ENCODE data around the gene USP17L13. TPM values are rescaled to one million over a fixed set of nuclear protein-coding genes. Genes with fewer than 3 reads are reported as not detected.
A peak's percentile ranks its signal among the peaks of the same experiment; 100 is the strongest.
"Not testable (repeated sequence)": the region's sequence is repeated elsewhere in the genome, so short reads cannot be mapped to it uniquely, and the experiment has no call there.

Gene USP17L13, protein sequence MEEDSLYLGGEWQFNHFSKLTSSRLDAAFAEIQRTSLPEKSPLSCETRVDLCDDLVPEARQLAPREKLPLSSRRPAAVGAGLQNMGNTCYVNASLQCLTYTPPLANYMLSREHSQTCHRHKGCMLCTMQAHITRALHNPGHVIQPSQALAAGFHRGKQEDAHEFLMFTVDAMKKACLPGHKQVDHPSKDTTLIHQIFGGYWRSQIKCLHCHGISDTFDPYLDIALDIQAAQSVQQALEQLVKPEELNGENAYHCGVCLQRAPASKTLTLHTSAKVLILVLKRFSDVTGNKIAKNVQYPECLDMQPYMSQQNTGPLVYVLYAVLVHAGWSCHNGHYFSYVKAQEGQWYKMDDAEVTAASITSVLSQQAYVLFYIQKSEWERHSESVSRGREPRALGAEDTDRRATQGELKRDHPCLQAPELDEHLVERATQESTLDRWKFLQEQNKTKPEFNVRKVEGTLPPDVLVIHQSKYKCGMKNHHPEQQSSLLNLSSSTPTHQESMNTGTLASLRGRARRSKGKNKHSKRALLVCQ
- not detected for total RNA-seq
- polyA plus RNA-seq (ENCODE audit: insufficient read length in 6 of 6), result not detected
- long read RNA-seq, donor 1, result 0 reads
- long read RNA-seq, donor 2, result 0 reads
- long read RNA-seq, donor 3, result 0 reads
- long read RNA-seq, donor 4, result 0 reads
- long read RNA-seq, donor 5, result 0 reads
- long read RNA-seq, donor 6, result 0 reads
- long read RNA-seq, donor 7, result 0 reads
- long read RNA-seq, donor 8, result 0 reads
- long read RNA-seq, donor 9, result 0 reads
- long read RNA-seq, donor 10, result 0 reads
- long read RNA-seq, donor 11, result 0 reads
- long read RNA-seq, donor 12, result 0 reads

DNA sequence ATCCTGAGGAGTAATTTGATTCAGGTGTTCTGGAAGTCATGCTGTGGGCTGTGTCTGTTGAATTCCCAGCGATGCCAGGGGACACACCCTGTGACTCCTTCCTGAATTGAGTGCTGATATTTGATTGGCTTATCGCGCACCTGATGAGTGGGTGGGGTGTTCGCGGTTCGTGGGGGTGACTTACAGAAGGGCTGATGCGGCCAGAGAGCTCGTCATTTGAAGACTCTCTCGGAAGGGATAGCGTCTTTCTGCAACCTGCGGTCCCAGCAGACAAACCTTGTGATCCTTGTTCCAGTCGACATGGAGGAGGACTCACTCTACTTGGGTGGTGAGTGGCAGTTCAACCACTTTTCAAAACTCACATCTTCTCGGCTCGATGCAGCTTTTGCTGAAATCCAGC lies at the start of gene USP17L13:
Gene USP17L13, plus strand, starts transcription at position 301 of the 400 bp plus-strand sequence. Its CDS starts 0 bp downstream, at position 301.
- DNase-seq; H3K4me1 ChIP-seq; H3K27me3 ChIP-seq; ATAC-seq; H3K27ac ChIP-seq; H3K36me3 ChIP-seq; H3K4me3 ChIP-seq; intact Hi-C loops (cut with DNase I); H3K9me3 ChIP-seq: not testable (repeated sequence)

DNA sequence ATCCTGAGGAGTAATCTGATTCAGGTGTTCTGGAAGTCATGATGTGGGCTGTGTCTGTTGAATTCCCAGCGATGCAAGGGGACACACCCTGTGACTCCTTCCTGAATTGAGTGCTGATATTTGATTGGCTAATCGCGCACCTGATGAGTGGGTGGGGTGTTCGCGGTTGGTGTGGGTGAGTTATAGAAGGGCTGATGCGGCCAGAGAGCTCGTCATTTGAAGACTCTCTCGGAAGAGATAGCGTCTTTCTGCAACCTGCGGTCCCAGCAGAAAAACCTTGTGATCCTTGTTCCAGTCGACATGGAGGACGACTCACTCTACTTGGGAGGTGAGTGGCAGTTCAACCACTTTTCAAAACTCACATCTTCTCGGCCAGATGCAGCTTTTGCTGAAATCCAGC lies 14.3 kb upstream of the USP17L13 start, which contains the start of gene USP17L10:
Gene USP17L10, plus strand, starts transcription at position 301 of the 400 bp plus-strand sequence. Its CDS starts 0 bp downstream, at position 301.
- H3K4me1 ChIP-seq; H3K4me3 ChIP-seq; H3K36me3 ChIP-seq; H3K9me3 ChIP-seq; ATAC-seq; H3K27me3 ChIP-seq; intact Hi-C loops (cut with DNase I); DNase-seq; H3K27ac ChIP-seq: not testable (repeated sequence)

DNA sequence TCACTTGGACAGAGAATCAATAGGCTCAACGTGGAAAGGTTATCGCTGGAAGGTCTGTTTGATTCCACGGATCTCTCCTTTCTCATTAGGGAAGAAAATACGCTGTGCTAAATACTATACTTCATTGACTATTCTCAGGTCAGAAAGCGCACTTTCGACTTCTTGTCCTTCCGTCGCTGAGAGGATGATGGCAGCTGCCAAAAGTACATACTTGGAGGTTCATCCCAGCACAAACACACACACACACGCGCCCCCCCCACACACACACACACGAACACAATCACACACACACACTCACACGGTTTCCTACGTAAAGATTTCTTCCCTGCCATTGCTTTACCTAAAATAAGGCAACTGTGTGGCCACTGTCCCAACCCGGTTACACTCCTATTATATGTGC lies 10.0 kb upstream of the USP17L13 start:
- DNase-seq, result peak in 2 of 4 donors; percentile 7 to 39
- H3K4me1 ChIP-seq; ATAC-seq; H3K36me3 ChIP-seq; H3K27ac ChIP-seq; intact Hi-C loops (cut with DNase I); H3K4me3 ChIP-seq; H3K27me3 ChIP-seq; H3K9me3 ChIP-seq: not testable (repeated sequence)

DNA sequence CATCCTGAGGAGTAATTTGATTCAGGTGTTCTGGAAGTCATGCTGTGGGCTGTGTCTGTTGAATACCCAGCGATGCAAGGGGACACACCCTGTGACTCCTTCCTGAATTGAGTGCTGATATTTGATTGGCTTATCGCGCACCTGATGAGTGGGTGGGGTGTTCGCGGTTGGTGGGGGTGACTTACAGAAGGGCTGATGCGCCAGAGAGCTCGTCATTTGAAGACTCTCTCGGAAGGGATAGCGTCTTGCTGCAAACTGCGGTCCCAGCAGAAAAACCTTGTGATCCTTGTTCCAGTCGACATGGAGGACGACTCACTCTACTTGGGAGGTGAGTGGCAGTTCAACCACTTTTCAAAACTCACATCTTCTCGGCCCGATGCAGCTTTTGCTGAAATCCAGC lies 9.6 kb upstream of the USP17L13 start, which contains the start of gene USP17L11:
Gene USP17L11, plus strand, starts transcription at position 301 of the 400 bp plus-strand sequence. Its CDS starts 0 bp downstream, at position 301.
- H3K4me3 ChIP-seq; H3K27ac ChIP-seq; H3K27me3 ChIP-seq; H3K4me1 ChIP-seq; H3K9me3 ChIP-seq; H3K36me3 ChIP-seq; intact Hi-C loops (cut with DNase I); DNase-seq; ATAC-seq: not testable (repeated sequence)

DNA sequence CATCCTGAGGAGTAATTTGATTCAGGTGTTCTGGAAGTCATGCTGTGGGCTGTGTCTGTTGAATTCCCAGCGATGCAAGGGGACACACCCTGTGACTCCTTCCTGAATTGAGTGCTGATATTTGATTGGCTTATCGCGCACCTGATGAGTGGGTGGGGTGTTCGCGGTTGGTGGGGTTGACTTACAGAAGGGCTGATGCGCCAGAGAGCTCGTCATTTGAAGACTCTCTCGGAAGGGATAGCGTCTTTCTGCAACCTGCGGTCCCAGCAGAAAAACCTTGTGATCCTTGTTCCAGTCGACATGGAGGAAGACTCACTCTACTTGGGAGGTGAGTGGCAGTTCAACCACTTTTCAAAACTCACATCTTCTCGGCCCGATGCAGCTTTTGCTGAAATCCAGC lies 4.8 kb upstream of the USP17L13 start, which contains the start of gene USP17L12:
Gene USP17L12, plus strand, starts transcription at position 301 of the 400 bp plus-strand sequence. Its CDS starts 0 bp downstream, at position 301.
- ATAC-seq; H3K27me3 ChIP-seq; H3K4me1 ChIP-seq; intact Hi-C loops (cut with DNase I); DNase-seq; H3K36me3 ChIP-seq; H3K27ac ChIP-seq; H3K9me3 ChIP-seq; H3K4me3 ChIP-seq: not testable (repeated sequence)

DNA sequence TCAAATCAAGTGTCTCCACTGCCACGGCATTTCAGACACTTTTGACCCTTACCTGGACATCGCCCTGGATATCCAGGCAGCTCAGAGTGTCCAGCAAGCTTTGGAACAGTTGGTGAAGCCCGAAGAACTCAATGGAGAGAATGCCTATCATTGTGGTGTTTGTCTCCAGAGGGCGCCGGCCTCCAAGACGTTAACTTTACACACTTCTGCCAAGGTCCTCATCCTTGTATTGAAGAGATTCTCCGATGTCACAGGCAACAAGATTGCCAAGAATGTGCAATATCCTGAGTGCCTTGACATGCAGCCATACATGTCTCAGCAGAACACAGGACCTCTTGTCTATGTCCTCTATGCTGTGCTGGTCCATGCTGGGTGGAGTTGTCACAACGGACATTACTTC lies 5.6 kb downstream of the USP17L13 start:
- H3K4me1 ChIP-seq; H3K27ac ChIP-seq; H3K9me3 ChIP-seq; ATAC-seq; H3K36me3 ChIP-seq; H3K4me3 ChIP-seq; intact Hi-C loops (cut with DNase I); H3K27me3 ChIP-seq: not testable (repeated sequence)
- DNase-seq, result peak in 1 of 4 donors; percentile 26

DNA sequence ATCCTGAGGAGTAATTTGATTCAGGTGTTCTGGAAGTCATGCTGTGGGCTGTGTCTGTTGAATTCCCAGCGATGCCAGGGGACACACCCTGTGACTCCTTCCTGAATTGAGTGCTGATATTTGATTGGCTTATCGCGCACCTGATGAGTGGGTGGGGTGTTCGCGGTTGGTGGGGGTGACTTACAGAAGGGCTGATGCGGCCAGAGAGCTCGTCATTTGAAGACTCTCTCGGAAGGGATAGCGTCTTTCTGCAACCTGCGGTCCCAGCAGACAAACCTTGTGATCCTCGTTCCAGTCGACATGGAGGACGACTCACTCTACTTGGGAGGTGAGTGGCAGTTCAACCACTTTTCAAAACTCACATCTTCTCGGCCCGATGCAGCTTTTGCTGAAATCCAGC lies 9.4 kb downstream of the USP17L13 start, which contains the start of gene USP17L15:
Gene USP17L15, plus strand, starts transcription at position 301 of the 400 bp plus-strand sequence. Its CDS starts 0 bp downstream, at position 301.
- H3K27ac ChIP-seq; intact Hi-C loops (cut with DNase I); H3K36me3 ChIP-seq; ATAC-seq; H3K4me3 ChIP-seq; DNase-seq; H3K27me3 ChIP-seq; H3K4me1 ChIP-seq; H3K9me3 ChIP-seq: not testable (repeated sequence)

DNA sequence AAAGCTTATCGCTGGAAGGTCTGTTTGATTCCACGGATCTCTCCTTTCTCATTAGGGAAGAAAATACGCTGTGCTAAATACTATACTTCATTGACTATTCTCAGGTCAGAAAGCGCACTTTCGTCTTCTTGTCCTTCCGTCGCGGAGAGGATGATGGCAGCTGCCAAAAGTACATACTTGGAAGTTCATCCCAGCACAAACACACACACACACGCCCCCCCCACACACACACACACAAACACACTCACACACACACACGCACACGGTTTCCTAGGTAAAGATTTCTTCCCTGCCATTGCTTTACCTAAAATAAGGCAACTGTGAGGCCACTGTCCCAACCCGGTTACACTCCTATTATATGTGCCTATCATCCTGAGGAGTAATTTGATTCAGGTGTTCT lies 13.8 kb downstream of the USP17L13 start:
- ATAC-seq; H3K9me3 ChIP-seq; H3K27me3 ChIP-seq; H3K27ac ChIP-seq; H3K4me3 ChIP-seq; H3K36me3 ChIP-seq; intact Hi-C loops (cut with DNase I); H3K4me1 ChIP-seq: not testable (repeated sequence)
- peak in 1 of 4 donors; percentile 80 for DNase-seq

DNA sequence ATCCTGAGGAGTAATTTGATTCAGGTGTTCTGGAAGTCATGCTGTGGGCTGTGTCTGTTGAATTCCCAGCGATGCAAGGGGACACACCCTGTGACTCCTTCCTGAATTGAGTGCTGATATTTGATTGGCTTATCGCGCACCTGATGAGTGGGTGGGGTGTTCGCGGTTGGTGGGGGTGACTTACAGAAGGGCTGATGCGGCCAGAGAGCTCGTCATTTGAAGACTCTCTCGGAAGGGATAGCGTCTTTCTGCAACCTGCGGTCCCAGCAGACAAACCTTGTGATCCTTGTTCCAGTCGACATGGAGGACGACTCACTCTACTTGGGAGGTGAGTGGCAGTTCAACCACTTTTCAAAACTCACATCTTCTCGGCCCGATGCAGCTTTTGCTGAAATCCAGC lies 18.9 kb downstream of the USP17L13 start, which contains the start of gene USP17L17:
Gene USP17L17, plus strand, starts transcription at position 301 of the 400 bp plus-strand sequence. Its CDS starts 0 bp downstream, at position 301.
- H3K4me3 ChIP-seq; H3K4me1 ChIP-seq; H3K27ac ChIP-seq; H3K9me3 ChIP-seq; H3K27me3 ChIP-seq; intact Hi-C loops (cut with DNase I); ATAC-seq; H3K36me3 ChIP-seq; DNase-seq: not testable (repeated sequence)

DNA sequence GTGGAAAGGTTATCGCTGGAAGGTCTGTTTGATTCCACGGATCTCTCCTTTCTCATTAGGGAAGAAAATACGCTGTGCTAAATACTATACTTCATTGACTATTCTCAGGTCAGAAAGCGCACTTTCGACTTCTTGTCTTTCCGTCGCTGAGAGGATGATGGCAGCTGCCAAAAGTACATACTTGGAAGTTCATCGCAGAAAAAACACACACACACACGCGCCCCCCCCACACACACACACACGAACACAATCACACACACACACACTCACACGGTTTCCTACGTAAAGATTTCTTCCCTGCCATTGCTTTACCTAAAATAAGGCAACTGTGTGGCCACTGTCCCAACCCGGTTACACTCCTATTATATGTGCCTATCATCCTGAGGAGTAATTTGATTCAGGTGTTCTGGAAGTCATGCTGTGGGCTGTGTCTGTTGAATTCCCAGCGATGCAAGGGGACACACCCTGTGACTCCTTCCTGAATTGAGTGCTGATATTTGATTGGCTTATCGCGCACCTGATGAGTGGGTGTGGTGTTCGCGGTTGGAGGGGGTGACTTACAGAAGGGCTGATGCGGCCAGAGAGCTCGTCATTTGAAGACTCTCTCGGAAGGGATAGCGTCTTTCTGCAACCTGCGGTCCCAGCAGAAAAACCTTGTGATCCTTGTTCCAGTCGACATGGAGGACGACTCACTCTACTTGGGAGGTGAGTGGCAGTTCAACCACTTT lies 23.4 kb downstream of the USP17L13 start, which contains the start of gene USP17L18:
Gene USP17L18, plus strand, starts transcription at position 678 of the 728 bp plus-strand sequence. Its CDS starts 0 bp downstream, at position 678.
- H3K4me1 ChIP-seq; H3K27ac ChIP-seq; H3K9me3 ChIP-seq; intact Hi-C loops (cut with DNase I); H3K4me3 ChIP-seq; H3K36me3 ChIP-seq; H3K27me3 ChIP-seq; ATAC-seq: not testable (repeated sequence)
- peak in 1 of 4 donors; percentile 34 for DNase-seq

DNA sequence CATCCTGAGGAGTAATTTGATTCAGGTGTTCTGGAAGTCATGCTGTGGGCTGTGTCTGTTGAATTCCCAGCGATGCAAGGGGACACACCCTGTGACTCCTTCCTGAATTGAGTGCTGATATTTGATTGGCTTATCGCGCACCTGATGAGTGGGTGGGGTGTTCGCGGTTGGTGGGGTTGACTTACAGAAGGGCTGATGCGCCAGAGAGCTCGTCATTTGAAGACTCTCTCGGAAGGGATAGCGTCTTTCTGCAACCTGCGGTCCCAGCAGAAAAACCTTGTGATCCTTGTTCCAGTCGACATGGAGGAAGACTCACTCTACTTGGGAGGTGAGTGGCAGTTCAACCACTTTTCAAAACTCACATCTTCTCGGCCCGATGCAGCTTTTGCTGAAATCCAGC lies 28.4 kb downstream of the USP17L13 start, which contains the start of gene USP17L19:
Gene USP17L19, plus strand, starts transcription at position 301 of the 400 bp plus-strand sequence. Its CDS starts 0 bp downstream, at position 301.
- H3K27ac ChIP-seq; H3K4me3 ChIP-seq; H3K36me3 ChIP-seq; ATAC-seq; H3K27me3 ChIP-seq; H3K4me1 ChIP-seq; intact Hi-C loops (cut with DNase I); H3K9me3 ChIP-seq; DNase-seq: not testable (repeated sequence)

DNA sequence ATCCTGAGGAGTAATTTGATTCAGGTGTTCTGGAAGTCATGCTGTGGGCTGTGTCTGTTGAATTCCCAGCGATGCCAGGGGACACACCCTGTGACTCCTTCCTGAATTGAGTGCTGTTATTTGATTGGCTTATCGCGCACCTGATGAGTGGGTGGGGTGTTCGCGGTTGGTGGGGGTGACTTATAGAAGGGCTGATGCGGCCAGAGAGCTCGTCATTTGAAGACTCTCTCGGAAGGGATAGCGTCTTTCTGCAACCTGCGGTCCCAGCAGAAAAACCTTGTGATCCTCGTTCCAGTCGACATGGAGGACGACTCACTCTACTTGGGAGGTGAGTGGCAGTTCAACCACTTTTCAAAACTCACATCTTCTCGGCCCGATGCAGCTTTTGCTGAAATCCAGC lies 33.1 kb downstream of the USP17L13 start, which contains the start of gene USP17L20:
Gene USP17L20, plus strand, starts transcription at position 301 of the 400 bp plus-strand sequence. Its CDS starts 0 bp downstream, at position 301.
- intact Hi-C loops (cut with DNase I), result not testable (repeated sequence)

More for the DNA sequence above, 33.1 kb downstream of the USP17L13 start, which contains the start of gene USP17L20:
- not testable (repeated sequence) for H3K36me3 ChIP-seq, H3K9me3 ChIP-seq, H3K27ac ChIP-seq, H3K27me3 ChIP-seq, H3K4me1 ChIP-seq, DNase-seq, ATAC-seq, H3K4me3 ChIP-seq

Measured in left lung (tissue), 14 donors.